Right lobe of liver (tissue), 6 donors: ENCODE results near the gene CHST2. TPM values are rescaled to one million over a fixed set of nuclear protein-coding genes. Genes with fewer than 3 reads are reported as not detected.

ENCODE experiments used
- ATAC-seq, 4 donors: fragments of 200-7000 bp; cut with Tn5 transposase; one replicate each; pipeline ENCODE4 v1.9.1; 2020; ENCODE audit warnings: mild to moderate bottlenecking in 4 of 4, moderate library complexity in 4 of 4
- DNase-seq, 3 donors: peaks; one replicate each; pipeline ENCODE4 v3.0.0-alpha.2; 2020
- H3K27ac ChIP-seq, 3 donors: fragments of 200-600 bp; one replicate each; pipeline ENCODE4 v1.8.0; 2022
- H3K27me3 ChIP-seq, 2 donors: fragments of 200-600 bp; one replicate each; pipeline ENCODE4 v1.8.0; 2022
- H3K36me3 ChIP-seq, 4 donors: fragments of 200-600 bp; sonication (generic) in 1 of 4; one replicate each; pipeline versions ENCODE4 v1.5.1 to v1.8.0; 2017 to 2022; ENCODE audit warnings: control low read depth in 1 of 4
- H3K4me1 ChIP-seq, 4 donors: fragments of 200-600 bp; sonication (generic) in 1 of 4; one replicate each; pipeline versions ENCODE4 v1.5.1 to v1.8.0; 2017 to 2022; ENCODE audit warnings: control low read depth in 1 of 4
- H3K4me3 ChIP-seq, 3 donors: fragments of 200-600 bp; one replicate each; pipeline ENCODE4 v1.8.0; 2022
- H3K9me3 ChIP-seq, 4 donors: fragments of 200-600 bp; sonication (generic) in 1 of 4; one replicate each; pipeline versions ENCODE4 v1.5.1 to v1.8.0; 2017 to 2022; ENCODE audit warnings: control low read depth in 1 of 4
- CTCF ChIP-seq, 4 donors: fragments of 200-600 bp in 3 of 4; fragments of 450-650 bp in 1 of 4; IDR thresholded peaks; one replicate each; pipeline versions ENCODE4 v1.5.1 to v1.8.0; 2016 to 2022; ENCODE audit warnings: antibody characterized with exemption in 4 of 4, mild to moderate bottlenecking in 2 of 4
- POLR2A ChIP-seq: fragments of 450-650 bp; IDR thresholded peaks from one replicate; pipeline ENCODE4 v1.6.1; 2017; ENCODE audit warnings: antibody characterized with exemption, mild to moderate bottlenecking
- WGBS: methylation state at CpG from one replicate; pipeline ENCODE4 v1.1.6; 2018; ENCODE audit warnings: low coverage, low lambda C conversion rate; ENCODE audit not compliant: insufficient coverage; ENCODE audit errors: missing lambda C conversion rate; 5-methylcytosine and 5-hydroxymethylcytosine counted together
- intact Hi-C, 2 donors: fragments of 100-400 bp; cut with DNase I; formaldehyde crosslinking; loops; one replicate each; pipeline versions ENCODE4 v1.11.2 to v1.14.1; 2022
- total RNA-seq, 6 experiments: library from RNA; depleted of rRNA in 2 of 6; stranded (reverse); fragments of >200 nt in 2 of 6; fragmentation: NEBNext Ultra II Directional in 3 of 6; extraction: Animal tissue kit (Norgen Biotek cat#: 25700) in 3 of 6; gene quantifications; one replicate each; pipeline versions ENCODE4 v1.1.0 to v1.2.4, GENCODE V29; 2016 to 2023
- donor health status: DM: no; HTN: yes; CAD: no.
- donor health status: DM: no; HTN: no; CAD: no.
- donor health status: DM: no; HTN: no; CAD: no.
- donor health status: DM: no; HTN: yes; CAD: no.
- donor health status: DM: no; HTN: yes; CAD: no.

CHST2 gene
- total RNA-seq, 6 experiments from 2014 or later: 0.73 to 1.7 (median 1.1) TPM

GRCh38 chr3:143134471-143134870 lies 14.9 kb downstream of the CHST2 start:
- ATAC-seq: no peak
- H3K36me3 ChIP-seq: no peaks in the 10 kb centered on the region
- no peak overlapping the region for H3K27ac ChIP-seq
- no peak for TF ChIP-seq CTCF (IDR thresholded peaks at IDR 0.05)
- no peaks in the 10 kb centered on the region for H3K27me3 ChIP-seq
- H3K9me3 ChIP-seq: no peaks in the 10 kb centered on the region
- intact Hi-C loops: no loop called here
- no peaks in the 10 kb centered on the region for H3K4me1 ChIP-seq
- 19% methylated on average over 1 of the region's 1 CpG for WGBS
- no peak overlapping the region for H3K4me3 ChIP-seq
- DNase-seq: no peak

- Histone ChIP-seq H3K27me3 (no peaks in the 10 kb centered on the region), H3K27ac (no peak overlapping the region), H3K4me3 (no peak overlapping the region), H3K9me3 (no peaks in the 10 kb centered on the region), H3K4me1 (no peaks in the 10 kb centered on the region), H3K36me3 (no peaks in the 10 kb centered on the region)
- 78% methylated on average over 2 of the region's 2 CpGs for WGBS
- intact Hi-C loops: no loop called here
- ATAC-seq: peak; percentile 41 to 70 (median 44)
- no peak for DNase-seq
- no peak for TF ChIP-seq CTCF (IDR thresholded peaks at IDR 0.05)
- TF ChIP-seq POLR2A: no peak
These were observed 15.6 kb downstream of the CHST2 start for GRCh38 chr3:143135150-143135549.

GRCh38 chr3:143137435-143138036 lies 18.0 kb downstream of the CHST2 start:
- H3K9me3 ChIP-seq: no peaks in the 10 kb centered on the region
- no peaks in the 10 kb centered on the region for H3K27me3 ChIP-seq
- 92% methylated on average over 2 of the region's 2 CpGs for WGBS
- ATAC-seq (no peak), DNase-seq (no peak)
- H3K4me3 ChIP-seq: no peak overlapping the region
- no peak overlapping the region for H3K27ac ChIP-seq
- no peaks in the 10 kb centered on the region for H3K4me1 ChIP-seq
- intact Hi-C loops: no loop called here
- H3K36me3 ChIP-seq: no peaks in the 10 kb centered on the region
- TF ChIP-seq POLR2A: no peak
- TF ChIP-seq CTCF (IDR thresholded peaks at IDR 0.05): no peak

GRCh38 chr3:143138953-143139352 lies 19.4 kb downstream of the CHST2 start:
- Histone ChIP-seq H3K4me3 (no peak overlapping the region), H3K9me3 (no peaks in the 10 kb centered on the region), H3K36me3 (no peaks in the 10 kb centered on the region), H3K27ac (no peak overlapping the region), H3K27me3 (no peaks in the 10 kb centered on the region), H3K4me1 (no peaks in the 10 kb centered on the region)
- ATAC-seq (no peak), DNase-seq (no peak)
- 94% methylated on average over 2 of the region's 3 CpGs for WGBS
- TF ChIP-seq CTCF (IDR thresholded peaks at IDR 0.05) (no peak), POLR2A (no peak)
- intact Hi-C loops: no loop called here

- no peak for TF ChIP-seq POLR2A
- no peak for TF ChIP-seq CTCF (IDR thresholded peaks at IDR 0.05)
- DNase-seq (no peak), ATAC-seq (peak; percentile 29 to 58 (median 54))
- intact Hi-C loops: no loop called here
- Histone ChIP-seq H3K9me3 (no peaks in the 10 kb centered on the region), H3K4me3 (no peak overlapping the region), H3K36me3 (no peaks in the 10 kb centered on the region), H3K27me3 (no peaks in the 10 kb centered on the region), H3K4me1 (no peaks in the 10 kb centered on the region), H3K27ac (no peak overlapping the region)
- 51% methylated on average over 6 of the region's 7 CpGs for WGBS
These were observed 20.2 kb downstream of the CHST2 start for GRCh38 chr3:143139762-143140161.
